Measurements from ENCODE around the gene POM121C.
"Not testable (repeated sequence)": the region's sequence is repeated elsewhere in the genome, so short reads cannot be mapped to it uniquely, and the experiment has no call there.

DNA sequence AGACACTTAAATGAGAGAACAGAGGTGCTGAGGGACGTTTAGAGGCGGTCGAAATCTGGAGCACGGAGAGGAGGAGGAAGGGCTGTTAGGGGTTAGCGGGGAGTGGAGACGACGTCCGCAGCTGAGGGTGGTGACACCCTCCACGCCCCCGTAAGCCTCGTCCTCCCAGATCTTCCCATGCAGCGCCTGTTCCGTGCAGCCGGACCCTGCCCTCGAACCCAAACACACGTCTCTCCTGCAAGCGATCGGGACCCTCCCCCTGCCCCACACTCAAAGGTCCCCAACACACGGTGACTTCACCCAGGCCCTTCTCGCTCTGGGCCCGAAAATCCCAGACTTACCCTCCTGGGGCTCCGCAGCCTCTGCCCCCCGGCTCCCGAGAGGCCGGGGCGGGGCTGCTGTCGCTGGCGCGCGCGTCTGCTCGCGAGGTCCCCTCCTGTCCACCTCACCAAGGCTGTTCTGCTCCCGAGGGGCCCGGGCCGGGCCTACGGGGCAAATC is 41.2 kb upstream of the POM121C start:
- TF ChIP-seq CEBPB (IDR thresholded peaks at IDR 0.05; ENCODE audit: low read depth, low read length); SMC3 (IDR thresholded peaks at IDR 0.05; ENCODE audit: low read depth, low read length); CHD1 (IDR thresholded peaks at IDR 0.05; ENCODE audit: low read depth, low read length); RAD21 (IDR thresholded peaks at IDR 0.05; ENCODE audit: low read length); POLR2A (IDR thresholded peaks at IDR 0.05; ENCODE audit: low read depth, low read length); MXI1 (IDR thresholded peaks at IDR 0.05; ENCODE audit: borderline replicate concordance, low read depth, low read length); BHLHE40 (IDR thresholded peaks at IDR 0.05; ENCODE audit: low read depth, low read length); FOS (IDR thresholded peaks at IDR 0.05; ENCODE audit: low read depth, low read length): not testable (repeated sequence)
- TF ChIP-seq, protein P1, sequence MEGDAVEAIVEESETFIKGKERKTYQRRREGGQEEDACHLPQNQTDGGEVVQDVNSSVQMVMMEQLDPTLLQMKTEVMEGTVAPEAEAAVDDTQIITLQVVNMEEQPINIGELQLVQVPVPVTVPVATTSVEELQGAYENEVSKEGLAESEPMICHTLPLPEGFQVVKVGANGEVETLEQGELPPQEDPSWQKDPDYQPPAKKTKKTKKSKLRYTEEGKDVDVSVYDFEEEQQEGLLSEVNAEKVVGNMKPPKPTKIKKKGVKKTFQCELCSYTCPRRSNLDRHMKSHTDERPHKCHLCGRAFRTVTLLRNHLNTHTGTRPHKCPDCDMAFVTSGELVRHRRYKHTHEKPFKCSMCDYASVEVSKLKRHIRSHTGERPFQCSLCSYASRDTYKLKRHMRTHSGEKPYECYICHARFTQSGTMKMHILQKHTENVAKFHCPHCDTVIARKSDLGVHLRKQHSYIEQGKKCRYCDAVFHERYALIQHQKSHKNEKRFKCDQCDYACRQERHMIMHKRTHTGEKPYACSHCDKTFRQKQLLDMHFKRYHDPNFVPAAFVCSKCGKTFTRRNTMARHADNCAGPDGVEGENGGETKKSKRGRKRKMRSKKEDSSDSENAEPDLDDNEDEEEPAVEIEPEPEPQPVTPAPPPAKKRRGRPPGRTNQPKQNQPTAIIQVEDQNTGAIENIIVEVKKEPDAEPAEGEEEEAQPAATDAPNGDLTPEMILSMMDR (conservative IDR thresholded peaks at IDR 0.05; ENCODE audit: low read depth, low read length): not testable (repeated sequence)
- TF ChIP-seq, protein P2, sequence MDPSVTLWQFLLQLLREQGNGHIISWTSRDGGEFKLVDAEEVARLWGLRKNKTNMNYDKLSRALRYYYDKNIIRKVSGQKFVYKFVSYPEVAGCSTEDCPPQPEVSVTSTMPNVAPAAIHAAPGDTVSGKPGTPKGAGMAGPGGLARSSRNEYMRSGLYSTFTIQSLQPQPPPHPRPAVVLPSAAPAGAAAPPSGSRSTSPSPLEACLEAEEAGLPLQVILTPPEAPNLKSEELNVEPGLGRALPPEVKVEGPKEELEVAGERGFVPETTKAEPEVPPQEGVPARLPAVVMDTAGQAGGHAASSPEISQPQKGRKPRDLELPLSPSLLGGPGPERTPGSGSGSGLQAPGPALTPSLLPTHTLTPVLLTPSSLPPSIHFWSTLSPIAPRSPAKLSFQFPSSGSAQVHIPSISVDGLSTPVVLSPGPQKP (IDR thresholded peaks at IDR 0.05; ENCODE audit: borderline replicate concordance, low read depth, low read length): not testable (repeated sequence)
